ENCODE measurements around the gene PUM2. TPM values are rescaled to one million over a fixed set of nuclear protein-coding genes. Genes with fewer than 3 reads are reported as not detected.

Gene PUM2
- total and polyA plus RNA-seq, 2 of the 13 experiments (the other 11 are each of a cell fraction or from before 2014, with no cell fraction given): 69.6 to 69.8 TPM

- TF ChIP-seq ZNF687 (CRISPR knock-in tag; IDR thresholded peaks at IDR 0.05) (peak; percentile 81), TRAFD1 (CRISPR knock-in tag; IDR thresholded peaks at IDR 0.05; ENCODE audit: borderline replicate concordance) (no peak), MIER3 (CRISPR knock-in tag; IDR thresholded peaks at IDR 0.05; ENCODE audit: borderline replicate concordance) (no peak), ZNF30 (CRISPR knock-in tag; IDR thresholded peaks at IDR 0.05) (no peak), ZMYM4 (CRISPR knock-in tag; IDR thresholded peaks at IDR 0.05) (peak; percentile 44; the same call in 1 of the 2 replicates), ZNF20 (CRISPR knock-in tag; IDR thresholded peaks at IDR 0.05) (no peak), CREB1 (IDR thresholded peaks at IDR 0.05) (no peak), CREB1 (CRISPR knock-in tag; IDR thresholded peaks at IDR 0.05) (no peak), ZNF724P (CRISPR knock-in tag; IDR thresholded peaks at IDR 0.05; ENCODE audit: borderline replicate concordance) (no peak; the same call in 1 of the 2 replicates), NFIC (IDR thresholded peaks at IDR 0.05; ENCODE audit: low read length) (no peak), ZNF605 (CRISPR knock-in tag; IDR thresholded peaks at IDR 0.05) (peak; percentile 63), ZBTB40 (IDR thresholded peaks at IDR 0.05) (no peak), ZBTB40 (CRISPR knock-in tag; IDR thresholded peaks at IDR 0.05) (peak; percentile 53; the same call in 1 of the 2 replicates)
Observed at GRCh38 chr2:20212871-20213503, 137.7 kb downstream of the PUM2 start (continued).
